MM.1S (cell line): ENCODE data around the gene DENND1A.

ENCODE experiments used
- DNase-seq: peaks from one replicate; pipeline ENCODE4 v3.0.0-alpha.2; 2015
- H2AFZ ChIP-seq: fragments of 300-600 bp; sonication (generic); 2 replicates; pipeline ENCODE4 v1.6.0; 2016; ENCODE audit warnings: antibody characterized with exemption, low read length
- H3F3A ChIP-seq: fragments of 300-600 bp; sonication (generic); 2 replicates; pipeline ENCODE4 v1.6.1; 2016; ENCODE audit warnings: mild to moderate bottlenecking, antibody characterized with exemption, low read length, moderate library complexity, mixed read lengths; ENCODE audit not compliant: insufficient read depth
- H3K27ac ChIP-seq: fragments of 300-600 bp; sonication (generic); 2 replicates; pipeline ENCODE4 v1.5.1; 2016; ENCODE audit warnings: mild to moderate bottlenecking, low read length
- H3K27me3 ChIP-seq: fragments of 300-600 bp; sonication (generic); replicated peaks from 2 replicates; pipeline ENCODE4 v1.6.0; 2016; ENCODE audit warnings: low read length; ENCODE audit not compliant: insufficient read depth
- H3K36me3 ChIP-seq: fragments of 300-600 bp; sonication (generic); replicated peaks from 2 replicates; pipeline ENCODE4 v1.6.1; 2016; ENCODE audit warnings: mild to moderate bottlenecking, low read length, mixed read lengths; ENCODE audit not compliant: insufficient read depth
- H3K4me1 ChIP-seq: fragments of 300-600 bp; sonication (generic); 2 replicates; pipeline ENCODE4 v1.6.1; 2016; ENCODE audit warnings: low read length, mixed read lengths
- H3K4me2 ChIP-seq: fragments of 300-600 bp; sonication (generic); 2 replicates; pipeline ENCODE4 v1.6.0; 2016; ENCODE audit warnings: low read depth, low read length
- H3K4me3 ChIP-seq: fragments of 300-600 bp; sonication (generic); 2 replicates; pipeline ENCODE4 v1.5.1; 2016; ENCODE audit warnings: low read length, mixed read lengths
- H3K79me2 ChIP-seq: fragments of 300-600 bp; sonication (generic); 2 replicates; pipeline ENCODE4 v1.6.1; 2016; ENCODE audit warnings: mixed run types, low read length, mixed read lengths
- H3K9ac ChIP-seq: fragments of 300-600 bp; sonication (generic); 2 replicates; pipeline ENCODE4 v1.6.1; 2016; ENCODE audit warnings: low read length, mixed read lengths
- H3K9me2 ChIP-seq: fragments of 300-600 bp; sonication (generic); replicated peaks from 2 replicates; pipeline ENCODE4 v1.6.1; 2016; ENCODE audit warnings: mild to moderate bottlenecking, low read length, mixed read lengths; ENCODE audit not compliant: insufficient read depth
- H3K9me3 ChIP-seq: fragments of 300-600 bp; sonication (generic); replicated peaks from 2 replicates; pipeline ENCODE4 v1.6.1; 2016; ENCODE audit warnings: mild to moderate bottlenecking, low read length, mixed read lengths; ENCODE audit not compliant: insufficient read depth
- H4K20me1 ChIP-seq: fragments of 300-600 bp; sonication (generic); 2 replicates; pipeline ENCODE4 v1.6.1; 2016; ENCODE audit warnings: mild to moderate bottlenecking, low read length, moderate library complexity, mixed read lengths; ENCODE audit not compliant: insufficient read depth
- CTCF ChIP-seq: fragments of 300-600 bp; sonication (generic); IDR thresholded peaks from 2 replicates; pipeline ENCODE4 v1.5.1; 2016; ENCODE audit warnings: antibody characterized with exemption, low read length, mixed read lengths
- EZH2 ChIP-seq: fragments of 300-600 bp; sonication (generic); optimal IDR thresholded peaks from 2 replicates; pipeline ENCODE3; 2017; ENCODE audit warnings: low read depth, mild to moderate bottlenecking, antibody characterized with exemption, low read length, mixed read lengths
- EZH2phosphoT487 ChIP-seq: fragments of 300-600 bp; sonication (generic); IDR thresholded peaks from 2 replicates; pipeline ENCODE4 v1.6.1; 2018; ENCODE audit warnings: antibody characterized with exemption, low read length

The DENND1A gene

GRCh38 chr9:123607479-123607878 lies 322.4 kb downstream of the DENND1A start:
- peak overlapping the region; percentile 58; the same call in 1 of the 2 replicates for H3K27ac ChIP-seq
- H3K9me2 ChIP-seq: no peaks in the 10 kb centered on the region
- no peaks in the 10 kb centered on the region for H3K36me3 ChIP-seq
- H2AFZ ChIP-seq: no peak overlapping the region
- no peak for TF ChIP-seq CTCF
- no peaks in the 10 kb centered on the region for H3K79me2 ChIP-seq
- H3K9me3 ChIP-seq: no peaks in the 10 kb centered on the region
- H3K4me1 ChIP-seq: peaks cover 16% of the 10 kb centered on the region
- peak overlapping the region; percentile 12; the same call in 1 of the 2 replicates for H3K9ac ChIP-seq
- DNase-seq: no peak
- 0 out of 2 replicates have a peak overlapping the region, but pooled peaks have one; percentile 12 for H3K4me3 ChIP-seq
- peak overlapping the region; percentile 53 for H3K4me2 ChIP-seq
- peaks cover 3% of the 10 kb centered on the region for H3F3A ChIP-seq
- no peaks in the 10 kb centered on the region for H3K27me3 ChIP-seq
- no peaks in the 10 kb centered on the region for H4K20me1 ChIP-seq

DNA sequence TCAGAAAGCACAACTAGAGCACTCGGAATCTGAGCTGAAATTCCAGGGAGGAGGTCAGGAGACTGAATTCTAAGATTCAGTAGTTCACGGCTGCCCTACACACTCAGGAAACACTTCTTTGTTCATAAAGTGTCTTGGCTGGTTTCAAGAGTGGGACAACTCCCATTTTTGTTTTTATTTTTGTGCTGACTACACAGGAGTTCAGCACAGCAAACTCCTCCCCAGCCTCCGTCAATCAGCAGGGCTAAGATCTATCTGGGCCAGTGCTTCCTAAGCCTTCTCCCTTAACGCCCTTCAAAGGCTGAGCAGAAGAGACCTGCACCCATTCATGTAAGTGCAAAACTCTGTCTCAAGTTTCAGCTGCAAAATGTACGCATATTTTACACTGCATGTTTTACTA lies 323.8 kb downstream of the DENND1A start:
- H3K79me2 ChIP-seq: no peaks in the 10 kb centered on the region
- H3K27me3 ChIP-seq: no peaks in the 10 kb centered on the region
- no peak for DNase-seq
- peaks cover 16% of the 10 kb centered on the region for H3K4me1 ChIP-seq
- no peak overlapping the region for H3K4me2 ChIP-seq
- no peaks in the 10 kb centered on the region for H4K20me1 ChIP-seq
- H2AFZ ChIP-seq: no peak overlapping the region
- no peak overlapping the region for H3K27ac ChIP-seq
- H3K9ac ChIP-seq: no peak overlapping the region
- peaks cover 3% of the 10 kb centered on the region for H3F3A ChIP-seq
- H3K9me3 ChIP-seq: no peaks in the 10 kb centered on the region
- H3K36me3 ChIP-seq: no peaks in the 10 kb centered on the region
- no peak overlapping the region for H3K4me3 ChIP-seq
- no peaks in the 10 kb centered on the region for H3K9me2 ChIP-seq
- TF ChIP-seq EZH2phosphoT487: no peak
- no peak for TF ChIP-seq EZH2
- TF ChIP-seq CTCF: no peak

DNA sequence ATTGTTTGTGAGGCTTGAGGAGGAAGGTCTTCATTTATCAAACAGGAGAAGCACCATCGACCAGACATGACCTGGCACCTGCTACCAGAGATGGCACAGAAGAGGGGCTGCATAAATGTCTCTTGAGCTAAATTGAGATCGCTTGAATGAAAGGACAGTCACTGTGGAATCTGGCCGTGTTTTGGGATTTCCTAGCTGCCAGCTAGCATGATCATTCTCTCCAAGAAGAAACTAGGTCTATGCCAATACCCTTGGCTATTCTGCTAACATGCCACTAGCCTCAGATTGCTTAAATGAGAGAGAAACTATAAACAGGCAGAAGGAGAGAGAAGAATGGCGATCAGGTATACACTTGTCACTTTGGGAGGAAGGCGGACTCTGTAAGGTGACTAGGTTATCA lies 324.6 kb downstream of the DENND1A start:
- TF ChIP-seq EZH2 (no peak), EZH2phosphoT487 (no peak)
- Histone ChIP-seq H3K36me3 (no peaks in the 10 kb centered on the region), H3K9ac (no peak overlapping the region)

DNA sequence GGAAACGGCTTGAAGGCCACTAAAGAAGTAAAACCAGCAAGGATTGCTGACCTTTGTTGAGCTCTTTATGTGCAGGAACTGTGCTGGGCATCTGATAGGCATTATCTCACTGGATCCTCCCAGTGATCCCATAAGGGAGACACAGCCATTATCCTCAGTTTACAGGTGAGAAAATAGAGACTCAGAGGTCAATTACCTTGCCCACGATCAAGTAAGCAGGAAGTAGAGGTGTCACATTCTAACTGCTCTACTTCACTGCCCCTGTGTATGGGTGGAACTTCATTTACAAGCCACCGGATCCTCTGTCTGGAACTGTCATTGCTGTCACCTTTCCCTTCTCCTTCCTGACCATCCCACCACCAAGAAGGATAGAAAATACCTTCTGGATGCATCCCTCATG lies 325.1 kb downstream of the DENND1A start:
- H3K4me2 ChIP-seq: no peak overlapping the region
- H3K4me3 ChIP-seq: no peak overlapping the region
- DNase-seq: no peak
- no peak overlapping the region for H3K27ac ChIP-seq
- no peaks in the 10 kb centered on the region for H3K9me2 ChIP-seq
- no peaks in the 10 kb centered on the region for H3K36me3 ChIP-seq
- H3F3A ChIP-seq: peaks cover 3% of the 10 kb centered on the region
- no peaks in the 10 kb centered on the region for H3K9me3 ChIP-seq
- H2AFZ ChIP-seq: no peak overlapping the region
- peaks cover 16% of the 10 kb centered on the region for H3K4me1 ChIP-seq
- no peaks in the 10 kb centered on the region for H3K79me2 ChIP-seq
- TF ChIP-seq EZH2: no peak
- no peak for TF ChIP-seq CTCF
- no peak for TF ChIP-seq EZH2phosphoT487
- H4K20me1 ChIP-seq: no peaks in the 10 kb centered on the region
- H3K27me3 ChIP-seq: no peaks in the 10 kb centered on the region
- H3K9ac ChIP-seq: no peak overlapping the region

More for the DNA sequence above, 324.6 kb downstream of the DENND1A start:
- no peaks in the 10 kb centered on the region for H3K27me3 ChIP-seq
- H3K4me1 ChIP-seq: peaks cover 16% of the 10 kb centered on the region
- no peaks in the 10 kb centered on the region for H4K20me1 ChIP-seq
- H3K27ac ChIP-seq: no peak overlapping the region
- no peak for DNase-seq
- no peaks in the 10 kb centered on the region for H3K9me2 ChIP-seq
- no peaks in the 10 kb centered on the region for H3K9me3 ChIP-seq
- H2AFZ ChIP-seq: no peak overlapping the region
- no peak overlapping the region for H3K4me3 ChIP-seq
- H3F3A ChIP-seq: peaks cover 3% of the 10 kb centered on the region
- no peak overlapping the region for H3K4me2 ChIP-seq
- H3K79me2 ChIP-seq: no peaks in the 10 kb centered on the region
